GM19328 (cell line): Measurements from ENCODE around the gene KRTAP4-16.
"Not testable (repeated sequence)": the region's sequence is repeated elsewhere in the genome, so short reads cannot be mapped to it uniquely, and the experiment has no call there.

Experiments used
- ATAC-seq: cut with Tn5 transposase; IDR thresholded peaks from one replicate; pipeline ENCODE4 v1.9.1; 2021; ENCODE audit warnings: mild to moderate bottlenecking, moderate library complexity; ENCODE audit not compliant: unreplicated experiment

The KRTAP4-16 gene

DNA sequence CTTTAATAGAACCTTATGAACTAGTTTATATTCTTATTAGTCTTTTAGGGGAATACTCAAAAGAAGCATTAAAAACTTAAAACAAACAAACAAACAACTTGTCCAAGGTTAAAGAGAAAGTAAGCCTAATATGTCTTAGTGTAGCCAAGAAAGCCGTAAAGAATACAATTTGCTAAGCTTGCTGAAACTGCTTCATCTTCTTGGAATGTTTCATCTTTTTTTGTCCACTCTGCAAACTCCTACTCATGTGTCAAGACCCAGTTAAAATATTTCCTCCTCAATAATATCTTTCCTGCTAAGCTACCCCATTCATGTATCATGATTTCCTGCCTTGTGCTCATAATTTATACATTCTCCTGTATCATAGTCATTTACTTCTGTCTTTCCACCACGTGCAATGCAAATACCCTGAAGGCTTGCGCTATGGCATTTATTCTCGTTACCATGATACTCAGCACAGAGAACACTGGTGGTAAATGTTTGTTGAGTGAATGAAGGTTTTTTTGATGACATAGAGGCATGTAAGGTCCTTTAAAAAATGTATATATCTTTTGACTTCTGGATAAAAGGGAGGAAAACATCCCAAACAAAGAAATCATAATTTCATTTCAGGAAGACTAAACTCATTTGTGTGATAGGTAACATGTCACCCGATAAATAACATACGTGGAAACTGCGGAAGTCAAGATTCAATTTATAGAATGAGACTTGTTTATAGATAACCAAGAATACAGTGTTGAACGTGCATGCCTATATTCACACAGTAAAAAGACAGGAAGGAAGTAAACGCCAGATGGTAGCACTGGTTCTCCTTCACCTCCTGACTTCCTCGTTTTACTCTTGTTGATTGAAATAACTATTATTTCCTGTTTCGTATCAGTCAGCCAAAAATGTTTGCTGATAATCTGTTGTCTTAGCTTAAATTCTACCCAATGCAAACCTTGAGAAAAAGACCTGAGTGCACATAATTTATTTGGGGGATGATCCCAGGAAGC is 18.0 kb upstream of the KRTAP4-16 start:
- ATAC-seq: not testable (repeated sequence)

DNA sequence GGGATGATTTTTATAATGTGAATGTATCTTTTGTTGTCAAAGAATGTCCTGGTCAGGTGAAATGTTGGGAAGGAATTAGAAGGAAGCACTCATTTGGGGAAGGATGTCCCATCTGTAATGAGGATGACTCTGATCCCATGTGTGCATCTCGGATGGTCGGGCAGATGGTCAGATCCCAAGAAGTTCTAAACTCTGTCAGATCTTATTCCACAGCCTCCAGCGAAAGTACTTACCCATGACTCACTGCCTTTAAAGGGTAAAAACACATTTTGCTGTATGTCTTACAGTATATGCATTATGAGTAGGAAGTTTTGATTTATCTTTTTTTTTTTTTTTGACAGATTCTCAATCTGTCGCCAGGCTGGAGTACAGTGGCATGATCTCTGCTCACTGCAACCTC is 16.7 kb upstream of the KRTAP4-16 start:
- ATAC-seq: no peak

DNA sequence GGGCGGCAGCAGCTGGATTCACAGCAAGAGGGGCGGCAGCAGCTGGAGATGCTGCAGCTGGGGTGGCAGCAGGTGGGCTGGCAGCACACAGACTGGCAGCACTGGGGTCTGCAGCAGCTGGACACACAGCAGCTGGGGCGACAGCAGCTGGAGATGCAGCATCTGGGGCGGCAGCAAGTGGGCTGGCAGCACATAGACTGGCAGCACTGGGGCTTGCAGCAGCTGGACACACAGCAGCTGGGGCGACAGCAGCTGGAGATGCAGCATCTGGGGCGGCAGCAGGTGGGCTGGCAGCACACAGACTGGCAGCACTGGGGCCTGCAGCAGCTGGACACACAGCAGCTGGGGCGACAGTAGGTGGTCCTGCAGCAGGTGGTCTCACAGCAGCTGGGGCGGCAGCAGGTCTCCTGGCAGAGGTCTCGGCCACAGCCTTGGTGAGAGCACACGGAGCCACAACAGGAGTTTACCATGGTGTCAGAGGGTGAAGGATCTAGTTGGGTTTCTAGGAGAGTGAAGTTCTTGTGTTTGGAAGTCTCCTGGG is 15.9 kb upstream of the KRTAP4-16 start, which contains the start of gene KRTAP4-11:
Gene KRTAP4-11 (minus strand): TSS at position 528 of the 541 bp plus-strand sequence. CDS start 58 bp downstream, at position 470.
- not testable (repeated sequence) for ATAC-seq

DNA sequence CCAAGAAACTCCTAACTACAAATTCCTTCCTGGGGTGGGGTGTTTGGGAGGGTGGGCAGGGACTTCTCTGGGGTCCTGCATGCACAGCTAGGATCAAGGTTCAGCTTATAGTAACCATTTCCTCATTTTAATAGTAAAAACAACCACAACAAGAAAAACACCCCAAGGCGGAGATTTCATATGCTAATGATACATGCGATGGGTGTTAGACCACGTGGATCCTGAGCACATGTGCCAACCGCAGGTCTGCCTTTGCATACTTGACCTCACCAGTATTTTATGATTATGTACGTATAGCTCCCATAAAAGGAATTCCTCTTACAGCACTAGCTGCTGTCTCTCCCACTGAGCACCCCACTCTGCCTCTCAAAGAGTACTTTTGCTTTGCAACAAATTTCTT is 14.3 kb upstream of the KRTAP4-16 start:
- no peak for ATAC-seq

DNA sequence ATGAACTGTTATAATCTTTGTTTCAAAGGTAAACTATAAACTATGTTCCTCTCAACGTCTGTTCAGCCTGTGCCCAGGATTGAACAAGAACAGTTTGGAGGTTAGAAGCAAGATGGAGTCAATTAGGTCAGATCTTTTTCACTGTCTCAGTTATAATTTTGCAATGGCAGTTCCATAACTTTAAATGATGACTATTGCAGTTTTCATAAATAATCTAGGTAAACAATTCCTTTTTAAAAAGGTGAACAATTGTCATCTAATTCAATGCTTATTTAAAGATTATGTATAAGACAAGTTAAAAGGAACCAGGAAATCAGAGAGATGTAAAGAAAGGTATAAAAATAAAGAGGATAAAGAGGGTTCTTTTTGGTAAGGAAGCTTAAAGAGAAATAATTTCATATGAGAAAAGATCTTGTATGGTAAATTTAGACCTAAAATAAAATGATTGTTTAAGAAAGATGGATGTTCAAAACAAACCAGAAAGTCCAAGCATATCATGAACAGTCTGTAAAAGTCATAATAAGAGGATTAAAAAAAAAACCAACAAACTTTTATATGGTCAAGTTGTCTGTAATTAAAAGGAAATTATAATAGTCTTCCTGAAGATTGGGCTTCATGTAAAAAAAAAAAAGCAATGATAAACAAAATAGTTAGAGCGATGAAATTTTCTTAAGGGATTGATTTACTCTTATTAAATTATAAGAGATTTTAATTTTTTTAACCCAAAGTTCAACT is 9.3 kb upstream of the KRTAP4-16 start:
- no peak for ATAC-seq

DNA sequence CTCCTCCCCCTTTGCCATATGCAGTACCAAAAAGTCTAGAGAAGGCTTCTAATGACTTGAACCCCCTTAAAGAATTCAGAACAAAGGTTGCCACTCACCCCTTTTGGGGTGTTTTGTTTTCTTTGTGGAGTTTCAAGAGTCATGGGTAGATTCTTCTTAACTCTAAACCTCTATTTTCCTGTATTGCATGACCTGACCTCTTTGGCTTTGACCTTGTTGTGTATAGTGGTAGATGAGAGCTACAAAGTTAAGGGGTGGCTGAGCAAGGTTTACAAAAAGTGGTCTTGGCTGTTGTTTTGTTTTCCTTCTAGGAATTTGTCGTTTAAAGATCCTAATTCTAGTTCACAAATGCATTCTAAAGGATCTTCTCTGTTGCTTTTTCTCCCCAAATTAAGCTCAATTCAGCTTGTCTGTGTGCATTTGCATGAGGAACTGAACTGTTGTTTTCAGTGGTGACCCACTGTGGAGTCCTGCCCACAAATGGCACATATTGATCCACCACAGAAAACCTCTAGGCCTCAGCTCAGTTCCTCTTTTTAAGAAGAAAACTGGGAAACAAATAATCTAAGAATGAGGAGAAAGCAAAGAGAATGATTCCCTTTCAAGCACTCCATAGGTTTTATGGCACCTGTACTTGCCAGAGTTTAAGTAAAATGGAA is 6.8 kb upstream of the KRTAP4-16 start:
- not testable (repeated sequence) for ATAC-seq

DNA sequence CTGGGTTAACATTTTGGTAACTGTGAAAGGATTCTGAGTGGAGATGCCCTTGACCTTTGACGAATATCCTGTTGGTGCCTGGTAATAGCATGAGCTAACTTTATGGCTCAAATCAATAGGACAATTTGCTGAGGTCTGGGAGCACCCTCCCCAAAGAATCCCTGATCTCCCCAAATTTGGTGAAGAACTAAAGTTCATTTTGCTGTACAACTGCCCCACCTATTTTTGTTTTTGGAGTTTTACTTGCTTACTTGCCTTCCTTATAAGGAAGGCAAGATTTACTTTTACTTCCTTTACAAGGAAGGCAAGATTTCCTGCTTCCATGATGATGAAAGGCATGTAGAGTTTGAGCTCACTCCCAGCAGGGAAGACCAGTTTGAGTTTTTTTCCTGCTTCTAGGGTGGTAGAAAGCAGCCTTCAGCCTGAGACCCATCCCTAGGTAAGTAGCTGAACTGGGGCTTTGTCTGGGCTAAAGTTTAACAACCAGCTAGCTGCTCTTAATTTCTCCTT is 6.0 kb upstream of the KRTAP4-16 start:
- ATAC-seq: no peak

DNA sequence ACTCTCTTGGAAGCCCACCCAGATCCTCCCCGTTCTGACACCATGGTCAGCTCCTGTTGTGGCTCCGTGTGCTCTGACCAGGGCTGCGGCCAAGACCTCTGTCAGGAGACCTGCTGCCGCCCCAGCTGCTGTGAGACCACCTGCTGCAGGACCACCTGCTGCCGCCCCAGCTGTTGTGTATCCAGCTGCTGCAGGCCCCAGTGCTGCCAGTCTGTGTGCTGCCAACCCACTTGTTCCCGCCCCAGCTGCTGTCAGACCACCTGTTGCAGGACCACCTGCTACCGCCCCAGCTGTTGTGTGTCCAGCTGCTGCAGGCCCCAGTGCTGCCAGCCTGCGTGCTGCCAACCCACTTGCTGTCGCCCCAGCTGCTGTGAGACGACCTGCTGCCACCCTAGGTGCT is 3.3 kb upstream of the KRTAP4-16 start, which contains the start of gene KRTAP4-9:
Gene KRTAP4-9 (plus strand): TSS at position 43 of the 400 bp plus-strand sequence. CDS start 0 bp downstream, at position 43.
- ATAC-seq: not testable (repeated sequence)

DNA sequence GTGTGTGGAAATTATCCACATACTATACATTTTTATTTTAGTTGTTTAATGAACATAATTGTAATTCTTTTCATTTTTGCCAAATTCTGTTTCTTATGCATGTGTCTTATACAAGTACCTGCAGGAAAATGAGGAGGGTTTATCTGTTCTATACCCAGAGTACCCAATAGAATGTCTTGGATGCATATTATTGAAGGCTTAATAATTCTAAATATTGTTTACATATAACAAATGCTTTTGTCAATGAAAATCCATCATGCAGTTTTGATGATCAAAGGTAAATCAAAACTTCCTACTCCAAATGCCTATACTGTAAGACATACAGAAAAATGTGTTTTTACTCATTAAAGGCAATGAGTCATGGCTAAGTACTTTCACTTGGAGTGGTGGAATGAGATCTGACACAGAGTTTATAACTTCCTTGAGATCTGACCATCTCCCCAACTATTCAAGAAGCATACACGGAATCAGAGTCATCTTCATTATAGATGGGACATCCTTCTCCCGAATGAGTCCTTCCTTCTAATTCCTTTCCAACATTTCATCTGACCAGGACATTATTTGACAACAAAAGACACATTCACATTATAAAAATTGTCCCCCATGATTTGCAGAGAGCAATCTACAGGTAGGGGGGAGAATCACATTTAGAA is 2.5 kb upstream of the KRTAP4-16 start:
- ATAC-seq: not testable (repeated sequence)

DNA sequence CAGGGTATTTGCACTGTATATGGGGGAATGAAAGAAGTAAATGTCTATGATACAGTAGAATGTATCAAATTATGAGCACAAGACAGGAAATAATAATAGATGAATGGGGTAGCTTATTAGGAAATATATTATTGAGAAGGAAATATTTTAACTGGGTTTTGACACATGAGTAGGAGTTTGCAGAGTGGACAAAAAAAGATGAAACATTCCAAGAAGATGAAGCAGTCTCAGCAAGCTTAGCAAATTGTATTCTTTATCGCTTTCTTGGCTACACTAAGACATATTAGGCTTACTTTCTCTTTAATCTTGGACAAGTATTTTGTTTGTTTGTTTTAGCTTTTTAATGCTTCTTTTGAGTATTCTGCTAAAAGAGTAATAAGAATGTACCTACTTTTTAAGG is 1.9 kb upstream of the KRTAP4-16 start:
- ATAC-seq: no peak

DNA sequence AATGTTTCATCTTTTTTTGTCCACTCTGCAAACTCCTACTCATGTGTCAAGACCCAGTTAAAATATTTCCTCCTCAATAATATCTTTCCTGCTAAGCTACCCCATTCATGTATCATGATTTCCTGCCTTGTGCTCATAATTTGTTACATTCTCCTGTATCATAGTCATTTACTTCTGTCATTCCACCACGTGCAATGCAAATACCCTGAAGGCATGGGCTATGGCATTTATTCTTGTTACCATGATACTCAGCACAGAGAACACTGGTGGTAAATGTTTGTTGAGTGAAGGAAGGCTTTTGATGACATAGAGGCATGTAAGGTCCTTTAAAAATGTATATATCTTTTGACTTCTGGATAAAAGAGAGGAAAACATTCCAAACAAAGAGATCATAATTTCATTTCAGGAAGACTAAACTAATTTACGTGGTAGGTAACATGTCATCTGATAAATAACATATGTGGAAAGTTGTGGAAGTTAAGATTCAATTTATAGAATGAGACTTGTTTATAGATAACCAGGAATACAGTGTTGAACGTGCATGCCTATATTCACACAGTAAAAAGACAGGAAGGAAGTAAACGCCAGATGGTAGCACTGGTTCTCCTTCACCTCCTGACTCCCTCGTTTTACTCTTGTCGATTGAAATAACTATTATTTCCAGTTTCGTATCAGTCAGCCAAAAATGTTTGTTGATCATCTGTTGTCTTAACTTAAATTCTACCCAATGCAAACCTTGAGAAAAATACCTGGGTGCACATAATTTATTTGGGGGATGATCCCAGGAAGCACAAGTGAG is 2.1 kb downstream of the KRTAP4-16 start:
- not testable (repeated sequence) for ATAC-seq

DNA sequence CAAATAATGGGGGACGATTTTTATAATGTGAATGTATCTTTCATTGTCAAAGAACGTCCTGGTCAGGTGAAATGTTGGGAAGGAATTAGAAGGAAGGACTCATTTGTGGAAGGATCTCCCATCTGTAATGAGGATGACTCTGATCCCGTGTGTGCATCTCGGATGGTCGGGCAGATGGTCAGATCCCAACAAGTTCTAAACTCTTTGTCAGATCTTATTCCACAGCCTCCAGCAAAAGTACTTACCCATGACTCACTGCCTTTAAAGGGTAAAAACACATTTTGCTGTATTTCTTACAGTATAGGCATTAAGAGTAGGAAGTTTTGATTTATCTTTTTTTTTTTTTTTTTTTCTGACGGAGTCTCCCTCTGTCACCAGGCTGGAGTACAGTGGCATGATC is 3.5 kb downstream of the KRTAP4-16 start:
- ATAC-seq: no peak

DNA sequence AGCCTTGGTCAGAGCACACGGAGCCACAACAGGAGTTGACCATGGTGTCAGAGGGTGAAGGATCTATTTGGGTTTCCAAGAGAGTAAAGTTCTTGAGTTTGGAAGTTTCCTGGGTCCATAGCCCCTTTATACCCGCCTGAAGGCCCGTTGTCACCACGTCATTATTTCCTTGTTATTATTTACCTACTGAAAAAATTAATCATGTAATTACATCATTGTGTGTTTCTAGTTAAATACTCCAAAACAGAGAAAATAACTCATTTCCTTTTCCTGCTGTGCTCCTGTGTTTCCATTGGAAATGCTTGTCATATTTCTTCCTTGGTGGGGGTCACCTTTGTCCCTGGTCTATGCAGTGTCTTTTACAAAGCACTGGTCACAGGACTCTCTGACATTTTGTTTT is 4.0 kb downstream of the KRTAP4-16 start, which contains the start of gene KRTAP4-8:
Gene KRTAP4-8 (minus strand): TSS at position 101 of the 400 bp plus-strand sequence. CDS start 58 bp downstream, at position 43.
- no peak for ATAC-seq

DNA sequence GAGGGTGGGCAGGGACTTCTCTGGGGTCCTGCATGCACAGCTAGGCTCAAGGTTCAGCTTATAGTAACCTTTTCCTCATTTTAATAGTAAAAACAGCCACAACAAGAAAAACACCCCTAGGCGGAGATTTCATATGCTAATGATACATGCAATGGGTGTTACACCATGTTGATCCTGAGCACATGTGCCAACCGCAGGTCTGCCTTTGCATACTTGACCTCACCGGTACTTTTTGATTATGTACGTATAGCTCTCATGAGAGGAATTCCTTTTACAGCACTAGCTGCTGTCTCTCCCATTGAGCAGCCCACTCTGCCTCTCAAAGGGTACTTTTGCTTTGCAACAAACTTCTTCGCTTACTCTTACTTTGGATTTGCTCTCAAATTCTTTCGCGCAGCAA is 6.0 kb downstream of the KRTAP4-16 start:
- no peak for ATAC-seq

DNA sequence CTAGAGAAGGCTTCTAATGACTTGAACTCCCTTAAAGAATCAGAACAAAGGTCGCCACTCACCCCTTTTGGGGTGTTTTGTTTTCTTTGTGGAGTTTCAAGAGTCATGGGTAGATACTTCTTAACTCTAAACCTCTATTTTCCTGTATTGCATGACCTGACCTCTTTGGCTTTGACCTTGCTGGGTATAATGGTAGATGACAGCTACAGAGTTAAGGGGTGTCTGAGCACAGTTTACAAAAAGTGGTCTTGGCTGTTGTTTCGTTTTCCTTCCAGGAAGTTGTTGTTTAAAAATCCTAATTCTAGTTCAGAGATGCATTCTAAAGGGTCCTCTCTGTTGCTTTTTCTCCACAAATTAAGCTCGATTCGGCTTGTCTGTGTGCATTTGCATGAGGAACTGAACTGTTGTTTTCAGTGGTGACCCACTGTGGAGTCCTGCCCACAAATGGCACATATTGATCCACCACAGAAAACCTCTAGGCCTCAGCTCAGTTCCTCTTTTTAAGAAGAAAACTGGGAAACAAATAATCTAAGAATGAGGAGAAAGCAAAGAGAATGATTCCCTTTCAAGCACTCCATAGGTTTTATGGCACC is 13.2 kb downstream of the KRTAP4-16 start:
- not testable (repeated sequence) for ATAC-seq

DNA sequence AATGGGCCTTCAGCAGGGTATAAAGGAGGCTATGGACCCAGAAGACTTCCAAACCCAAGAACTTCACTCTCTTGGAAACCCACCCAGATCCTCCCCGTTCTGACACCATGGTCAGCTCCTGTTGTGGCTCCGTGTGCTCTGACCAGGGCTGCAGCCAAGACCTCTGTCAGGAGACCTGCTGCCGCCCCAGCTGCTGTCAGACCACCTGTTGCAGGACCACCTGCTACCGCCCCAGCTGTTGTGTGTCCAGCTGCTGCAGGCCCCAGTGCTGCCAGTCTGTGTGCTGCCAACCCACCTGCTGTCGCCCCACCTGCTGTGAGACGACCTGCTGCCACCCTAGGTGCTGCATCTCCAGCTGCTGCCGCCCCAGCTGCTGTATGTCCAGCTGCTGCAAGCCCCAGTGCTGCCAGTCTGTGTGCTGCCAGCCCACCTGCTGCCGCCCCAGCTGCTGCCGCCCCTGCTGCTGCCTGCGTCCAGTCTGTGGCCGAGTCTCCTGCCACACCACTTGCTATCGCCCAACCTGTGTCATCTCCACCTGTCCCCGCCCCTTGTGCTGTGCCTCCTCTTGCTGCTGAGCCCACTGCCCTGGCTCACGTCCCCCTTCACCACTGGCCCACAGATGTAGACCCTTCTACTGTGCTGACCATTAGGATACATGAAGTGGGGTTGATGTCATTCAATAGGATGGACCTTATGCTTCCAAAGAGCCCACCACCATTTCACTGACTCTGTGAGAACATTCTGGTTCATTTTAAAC is 17.7 kb downstream of the KRTAP4-16 start, which contains the start of gene KRTAP4-7:
Gene KRTAP4-7 (plus strand): TSS at position 51 of the 757 bp plus-strand sequence. CDS start 57 bp downstream, at position 108.
- not testable (repeated sequence) for ATAC-seq

DNA sequence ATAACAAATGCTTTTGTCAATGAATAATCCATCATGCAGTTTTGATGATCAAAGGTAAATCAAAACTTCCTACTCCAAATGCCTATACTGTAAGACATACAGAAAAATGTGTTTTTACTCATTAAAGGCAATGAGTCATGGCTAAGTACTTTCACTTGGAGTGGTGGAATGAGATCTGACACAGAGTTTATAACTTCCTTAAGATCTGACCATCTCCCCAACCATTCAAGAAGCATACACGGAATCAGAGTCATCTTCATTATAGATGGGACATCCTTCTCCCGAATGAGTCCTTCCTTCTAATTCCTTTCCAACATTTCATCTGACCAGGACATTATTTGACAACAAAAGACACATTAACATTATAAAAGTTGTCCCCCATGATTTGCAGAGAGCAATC is 18.6 kb downstream of the KRTAP4-16 start:
- not testable (repeated sequence) for ATAC-seq

DNA sequence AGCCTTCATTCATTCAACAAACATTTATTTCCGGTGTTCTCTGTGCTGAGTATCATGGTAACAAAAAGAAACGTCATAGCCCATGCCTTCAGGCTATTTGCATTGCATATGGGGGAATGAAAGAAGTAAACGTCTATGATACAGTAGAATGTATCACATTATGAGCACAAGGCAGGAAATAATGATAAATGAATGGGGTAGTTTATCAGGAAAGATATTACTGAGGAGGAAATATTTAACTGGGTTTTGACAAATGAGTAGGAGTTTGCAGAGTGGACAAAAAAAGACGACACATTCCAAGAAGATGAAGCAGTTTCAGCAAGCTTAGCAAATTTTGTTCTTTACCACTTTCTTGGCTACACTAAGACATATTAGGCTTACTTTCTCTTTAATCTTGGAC is 19.4 kb downstream of the KRTAP4-16 start:
- no peak for ATAC-seq
